ENCODE data around the gene PI4KA.

Gene PI4KA

GRCh38 chr22:20793748-20794649 lies 64.6 kb downstream of the PI4KA start:
- H3K36me3 ChIP-seq (ENCODE audit: control insufficient read depth in 1 of 2, insufficient read depth in 2 of 2, low read length in 2 of 2): peaks cover 33 to 43% of the 10 kb centered on the region in 2 experiments
- no peak overlapping the region for H3K4me2 ChIP-seq (ENCODE audit: low read length)
- no peak overlapping the region for H3K9ac ChIP-seq (ENCODE audit: low read length)
- H2AK5ac ChIP-seq (ENCODE audit: low read length): no peak overlapping the region
- H4K8ac ChIP-seq (ENCODE audit: low read depth, low read length): no peak overlapping the region
- H3K23ac ChIP-seq (ENCODE audit: low read length): no peak overlapping the region
- H2BK12ac ChIP-seq (ENCODE audit: low read length): no peak overlapping the region
- no peak overlapping the region for H2AFZ ChIP-seq (ENCODE audit: insufficient read depth, low read length, poor library complexity)
- H3K9me3 ChIP-seq (ENCODE audit: insufficient read depth, low read depth, low read length): no peaks in the 10 kb centered on the region
- DNase-seq: no peak
- H3K14ac ChIP-seq (ENCODE audit: low read length): no peak overlapping the region
- no CpG with 5 or more reads among the region's 13 CpGs for WGBS (ENCODE audit: extremely low coverage, insufficient coverage, insufficient read length)
- peaks cover 2% of the 10 kb centered on the region in 2 experiments for H3K4me1 ChIP-seq (ENCODE audit: control insufficient read depth in 1 of 2, insufficient read depth in 2 of 2, low read length in 2 of 2)
- no peak overlapping the region for H2BK120ac ChIP-seq (ENCODE audit: insufficient read depth, low read length, poor library complexity)
- no peak overlapping the region for H4K12ac ChIP-seq (ENCODE audit: low read depth, low read length)
- H3K4ac ChIP-seq (ENCODE audit: low read depth, low read length): no peak overlapping the region
- no peak overlapping the region for H3K27ac ChIP-seq (ENCODE audit: low read depth, low read length)
- H3K18ac ChIP-seq (ENCODE audit: low read length): no peak overlapping the region
- H3K79me1 ChIP-seq (ENCODE audit: low read length): peaks cover 2% of the 10 kb centered on the region
- no peak overlapping the region for H2BK5ac ChIP-seq (ENCODE audit: low read depth, low read length, poor library complexity)
- H3K27me3 ChIP-seq (ENCODE audit: insufficient read depth, low read length): no peaks in the 10 kb centered on the region
- H3K4me3 ChIP-seq (ENCODE audit: low read depth, low read length): no peak overlapping the region
- H4K91ac ChIP-seq (ENCODE audit: low read depth, low read length): no peak overlapping the region
- H3K79me2 ChIP-seq (ENCODE audit: control insufficient read depth, insufficient read depth, low read length, poor library complexity): no peaks in the 10 kb centered on the region

DNA sequence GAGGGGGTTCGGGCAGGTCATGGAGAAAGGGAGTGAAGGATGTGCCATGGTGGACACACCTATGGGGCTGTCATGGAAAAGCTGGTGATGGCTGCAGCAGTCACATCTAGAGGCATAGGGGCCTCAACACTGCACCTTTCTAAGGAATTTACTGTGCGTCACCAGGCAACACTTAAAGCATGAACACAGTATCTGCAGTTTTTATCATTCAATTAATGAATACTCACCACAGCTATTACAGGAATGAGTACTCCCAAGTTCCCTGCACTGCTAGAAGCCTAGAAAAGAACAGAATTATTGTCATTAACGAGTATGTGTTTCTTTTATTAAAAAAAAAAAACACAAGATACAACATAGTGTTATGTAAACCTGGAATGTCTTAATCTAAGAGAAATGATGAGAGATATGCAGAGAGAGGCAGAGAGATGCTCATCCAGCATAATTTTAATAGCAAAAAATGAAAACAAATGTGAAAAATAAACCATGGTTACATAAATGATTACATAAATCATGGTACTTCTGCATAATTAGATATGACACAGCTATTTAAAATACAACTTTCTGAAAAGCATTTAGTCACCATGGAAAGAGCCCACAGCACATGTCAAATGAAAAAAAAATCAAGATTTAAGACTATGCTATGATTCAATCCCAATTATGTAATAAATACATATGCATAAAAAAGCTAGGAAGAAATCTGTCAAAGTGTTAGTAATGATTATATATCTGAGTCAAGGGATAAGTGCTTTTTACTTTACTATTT lies 65.5 kb downstream of the PI4KA start:
- Histone ChIP-seq H3K9me3 (ENCODE audit: insufficient read depth, low read depth, low read length) (no peaks in the 10 kb centered on the region), H3K4me1 (ENCODE audit: control insufficient read depth in 1 of 2, insufficient read depth in 2 of 2, low read length in 2 of 2) (no peaks in the 10 kb centered on the region), H3K4ac (ENCODE audit: low read depth, low read length) (no peak overlapping the region), H3K36me3 (ENCODE audit: control insufficient read depth in 1 of 2, insufficient read depth in 2 of 2, low read length in 2 of 2) (peaks cover 35 to 41% of the 10 kb centered on the region in 2 experiments), H3K79me2 (ENCODE audit: control insufficient read depth, insufficient read depth, low read length, poor library complexity) (no peaks in the 10 kb centered on the region), H3K14ac (ENCODE audit: low read length) (no peak overlapping the region), H3K27ac (ENCODE audit: low read depth, low read length) (no peak overlapping the region), H4K91ac (ENCODE audit: low read depth, low read length) (no peak overlapping the region), H4K8ac (ENCODE audit: low read depth, low read length) (no peak overlapping the region), H3K9ac (ENCODE audit: low read length) (no peak overlapping the region), H2BK12ac (ENCODE audit: low read length) (no peak overlapping the region), H2BK120ac (ENCODE audit: insufficient read depth, low read length, poor library complexity) (no peak overlapping the region), H3K18ac (ENCODE audit: low read length) (no peak overlapping the region), H2AK5ac (ENCODE audit: low read length) (no peak overlapping the region), H3K4me2 (ENCODE audit: low read length) (no peak overlapping the region), H2AFZ (ENCODE audit: insufficient read depth, low read length, poor library complexity) (no peak overlapping the region), H3K27me3 (ENCODE audit: insufficient read depth, low read length) (no peaks in the 10 kb centered on the region), H3K79me1 (ENCODE audit: low read length) (no peaks in the 10 kb centered on the region), H3K23ac (ENCODE audit: low read length) (no peak overlapping the region), H3K4me3 (ENCODE audit: low read depth, low read length) (no peak overlapping the region), H2BK5ac (ENCODE audit: low read depth, low read length, poor library complexity) (no peak overlapping the region), H4K12ac (ENCODE audit: low read depth, low read length) (no peak overlapping the region)
- WGBS (ENCODE audit: extremely low coverage, insufficient coverage, insufficient read length): no CpG with 5 or more reads among the region's 3 CpGs
- peak; percentile 86 to 93 for DNase-seq

DNA sequence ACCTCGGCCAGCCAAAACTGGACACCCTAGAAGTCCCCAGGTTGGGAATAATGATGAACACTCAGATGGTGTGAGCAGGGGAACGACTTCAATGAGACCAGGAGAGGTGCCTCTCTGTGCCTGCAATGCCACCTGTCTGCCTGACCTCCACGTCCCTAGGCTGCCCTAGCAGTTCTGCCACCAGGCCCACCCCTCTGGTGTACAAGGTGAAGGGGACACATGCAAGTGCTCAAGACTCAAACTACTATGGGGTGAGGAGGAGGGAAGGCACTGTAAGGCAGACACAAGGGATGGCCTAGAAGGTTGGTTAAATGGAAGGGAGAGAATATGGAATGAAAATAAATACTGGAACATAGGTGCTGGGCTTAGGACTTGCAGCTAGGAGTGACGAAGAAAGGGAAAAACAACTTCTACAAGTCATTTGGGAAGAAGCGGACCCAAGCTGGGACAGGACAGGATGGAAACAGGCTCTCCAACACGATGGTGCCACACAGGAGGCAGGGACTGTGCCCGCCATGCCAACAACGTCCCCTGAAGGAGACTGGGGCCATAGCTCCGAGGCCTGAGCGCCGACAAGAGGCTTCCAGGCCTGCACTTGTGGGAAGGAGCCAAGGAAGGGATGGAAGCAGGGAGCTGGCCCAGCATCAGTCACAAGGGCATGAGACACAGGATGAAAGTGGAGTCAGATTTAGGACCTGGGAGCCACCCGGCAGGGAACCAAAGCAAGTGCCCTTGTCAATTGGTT lies 66.2 kb downstream of the PI4KA start:
- Histone ChIP-seq H3K4me1 (ENCODE audit: control insufficient read depth in 1 of 2, insufficient read depth in 2 of 2, low read length in 2 of 2) (no peaks in the 10 kb centered on the region), H2BK120ac (ENCODE audit: insufficient read depth, low read length, poor library complexity) (no peak overlapping the region), H3K9ac (ENCODE audit: low read length) (no peak overlapping the region), H3K27me3 (ENCODE audit: insufficient read depth, low read length) (no peaks in the 10 kb centered on the region), H3K9me3 (ENCODE audit: insufficient read depth, low read depth, low read length) (no peaks in the 10 kb centered on the region), H3K4me2 (ENCODE audit: low read length) (no peak overlapping the region), H3K18ac (ENCODE audit: low read length) (no peak overlapping the region), H3K23ac (ENCODE audit: low read length) (peak overlapping the region; percentile 11), H2BK5ac (ENCODE audit: low read depth, low read length, poor library complexity) (no peak overlapping the region), H3K36me3 (ENCODE audit: control insufficient read depth in 1 of 2, insufficient read depth in 2 of 2, low read length in 2 of 2) (peaks cover 36 to 43% of the 10 kb centered on the region in 2 experiments), H3K27ac (ENCODE audit: low read depth, low read length) (no peak overlapping the region), H3K79me1 (ENCODE audit: low read length) (no peaks in the 10 kb centered on the region), H2BK12ac (ENCODE audit: low read length) (no peak overlapping the region), H3K79me2 (ENCODE audit: control insufficient read depth, insufficient read depth, low read length, poor library complexity) (no peaks in the 10 kb centered on the region), H3K4me3 (ENCODE audit: low read depth, low read length) (no peak overlapping the region), H2AK5ac (ENCODE audit: low read length) (no peak overlapping the region), H3K14ac (ENCODE audit: low read length) (no peak overlapping the region), H4K91ac (ENCODE audit: low read depth, low read length) (no peak overlapping the region), H4K8ac (ENCODE audit: low read depth, low read length) (no peak overlapping the region), H4K12ac (ENCODE audit: low read depth, low read length) (no peak overlapping the region), H3K4ac (ENCODE audit: low read depth, low read length) (no peak overlapping the region), H2AFZ (ENCODE audit: insufficient read depth, low read length, poor library complexity) (no peak overlapping the region)
- no peak for DNase-seq
- WGBS (ENCODE audit: extremely low coverage, insufficient coverage, insufficient read length): no CpG with 5 or more reads among the region's 12 CpGs

DNA sequence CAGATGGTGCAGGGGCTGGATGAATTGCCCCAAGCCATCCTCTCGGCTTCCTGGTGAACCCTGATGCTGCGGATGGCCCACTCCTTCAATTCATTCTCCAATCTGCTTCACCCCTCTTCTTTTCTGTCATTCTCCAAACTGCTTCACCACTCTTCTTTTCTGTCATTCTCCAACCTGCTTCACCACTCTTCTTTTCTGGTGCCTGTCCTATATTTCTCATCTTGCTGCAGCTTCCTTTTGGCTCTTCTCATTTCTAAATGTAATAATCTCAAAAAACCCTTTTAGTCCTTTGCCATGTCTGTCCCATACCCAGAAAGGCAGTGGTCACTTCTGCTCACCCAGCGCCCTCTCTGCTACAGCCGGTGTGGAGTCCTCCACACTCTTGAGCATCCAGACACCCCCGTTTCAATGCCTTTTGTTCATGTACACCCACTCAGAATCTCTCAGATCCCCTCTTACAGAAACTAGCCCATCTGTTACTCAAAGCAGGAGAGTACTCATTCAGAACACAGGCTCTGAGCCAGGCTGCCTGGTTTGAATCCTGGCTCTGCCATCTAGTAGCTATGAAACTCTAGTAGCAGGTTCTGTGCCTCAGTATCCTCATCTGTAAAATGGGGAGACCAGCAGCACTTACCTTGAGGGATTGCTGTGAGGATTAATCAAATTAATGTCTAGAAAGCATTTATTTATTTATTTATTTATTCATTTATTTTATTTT lies 69.8 kb downstream of the PI4KA start:
- Histone ChIP-seq H4K8ac (ENCODE audit: low read depth, low read length) (no peak overlapping the region), H2AK5ac (ENCODE audit: low read length) (no peak overlapping the region), H3K23ac (ENCODE audit: low read length) (no peak overlapping the region), H3K36me3 (ENCODE audit: control insufficient read depth in 1 of 2, insufficient read depth in 2 of 2, low read length in 2 of 2) (peaks cover 15 to 33% of the 10 kb centered on the region in 2 experiments), H4K12ac (ENCODE audit: low read depth, low read length) (no peak overlapping the region), H2BK12ac (ENCODE audit: low read length) (no peak overlapping the region), H3K4me2 (ENCODE audit: low read length) (no peak overlapping the region), H3K27me3 (ENCODE audit: insufficient read depth, low read length) (no peaks in the 10 kb centered on the region), H3K9ac (ENCODE audit: low read length) (no peak overlapping the region), H2AFZ (ENCODE audit: insufficient read depth, low read length, poor library complexity) (no peak overlapping the region), H4K91ac (ENCODE audit: low read depth, low read length) (no peak overlapping the region), H3K9me3 (ENCODE audit: insufficient read depth, low read depth, low read length) (no peaks in the 10 kb centered on the region), H2BK5ac (ENCODE audit: low read depth, low read length, poor library complexity) (no peak overlapping the region), H3K4me3 (ENCODE audit: low read depth, low read length) (no peak overlapping the region), H3K4ac (ENCODE audit: low read depth, low read length) (no peak overlapping the region), H3K14ac (ENCODE audit: low read length) (no peak overlapping the region), H3K27ac (ENCODE audit: low read depth, low read length) (no peak overlapping the region), H3K4me1 (ENCODE audit: control insufficient read depth in 1 of 2, insufficient read depth in 2 of 2, low read length in 2 of 2) (no peaks in the 10 kb centered on the region), H3K79me2 (ENCODE audit: control insufficient read depth, insufficient read depth, low read length, poor library complexity) (no peaks in the 10 kb centered on the region), H3K18ac (ENCODE audit: low read length) (no peak overlapping the region), H3K79me1 (ENCODE audit: low read length) (no peaks in the 10 kb centered on the region), H2BK120ac (ENCODE audit: insufficient read depth, low read length, poor library complexity) (no peak overlapping the region)
- DNase-seq: no peak
- no CpG with 5 or more reads among the region's 5 CpGs for WGBS (ENCODE audit: extremely low coverage, insufficient coverage, insufficient read length)
